GM23248 (cell line): ENCODE measurements around the gene CXCL10. TPM values are rescaled to one million over a fixed set of nuclear protein-coding genes. Genes with fewer than 3 reads are reported as not detected.

ENCODE experiments used
- DNase-seq: peaks from one replicate; pipeline ENCODE4 v3.0.0-alpha.2; 2015
- H2AFZ ChIP-seq: fragments of 200-600 bp; sonication (generic); 2 replicates; pipeline ENCODE4 v1.6.1; 2016; ENCODE audit warnings: antibody characterized with exemption
- H3F3A ChIP-seq: fragments of 200-600 bp; sonication (generic); 2 replicates; pipeline ENCODE4 v1.6.1; 2016; ENCODE audit warnings: mild to moderate bottlenecking, antibody characterized with exemption, mixed run types; ENCODE audit not compliant: insufficient read depth
- H3K27ac ChIP-seq: fragments of 200-600 bp; sonication (generic); 2 replicates; pipeline ENCODE4 v1.5.1; 2016; ENCODE audit warnings: mild to moderate bottlenecking
- H3K27me3 ChIP-seq: fragments of 200-600 bp; sonication (generic); replicated peaks from 2 replicates; pipeline ENCODE4 v1.6.1; 2016; ENCODE audit warnings: mild to moderate bottlenecking; ENCODE audit not compliant: insufficient read depth
- H3K36me3 ChIP-seq: fragments of 200-600 bp; sonication (generic); 2 replicates; pipeline ENCODE4 v1.6.1; 2016; ENCODE audit warnings: low read depth, mild to moderate bottlenecking
- H3K4me1 ChIP-seq: fragments of 200-600 bp; sonication (generic); 2 replicates; pipeline ENCODE4 v1.6.1; 2016; ENCODE audit warnings: mild to moderate bottlenecking; ENCODE audit not compliant: insufficient read depth
- H3K4me2 ChIP-seq: fragments of 200-600 bp; sonication (generic); one replicate; pipeline ENCODE4 v1.6.1; 2016; ENCODE audit warnings: mild to moderate bottlenecking; ENCODE audit not compliant: unreplicated experiment
- H3K4me3 ChIP-seq: fragments of 200-600 bp; sonication (generic); 2 replicates; pipeline ENCODE4 v1.5.1; 2016; ENCODE audit warnings: mild to moderate bottlenecking
- H3K79me2 ChIP-seq: fragments of 200-600 bp; sonication (generic); 2 replicates; pipeline ENCODE4 v1.6.1; 2016; ENCODE audit warnings: mild to moderate bottlenecking; ENCODE audit not compliant: insufficient read depth
- H3K9ac ChIP-seq: fragments of 200-600 bp; sonication (generic); 2 replicates; pipeline ENCODE4 v1.6.1; 2016; ENCODE audit warnings: mild to moderate bottlenecking
- H3K9me2 ChIP-seq: fragments of 200-600 bp; sonication (generic); 2 replicates; pipeline ENCODE4 v1.6.1; 2016; ENCODE audit warnings: mixed run types, mild to moderate bottlenecking, moderate library complexity; ENCODE audit not compliant: insufficient read depth
- H3K9me3 ChIP-seq: fragments of 200-600 bp; sonication (generic); one replicate; pipeline ENCODE4 v1.6.1; 2017; ENCODE audit warnings: low read depth
- H4K20me1 ChIP-seq: fragments of 200-600 bp; sonication (generic); 2 replicates; pipeline ENCODE4 v1.6.0; 2016; ENCODE audit not compliant: insufficient read depth
- EZH2 ChIP-seq: fragments of 200-600 bp; sonication (generic); IDR thresholded peaks from 2 replicates; pipeline ENCODE4 v1.6.1; 2018; ENCODE audit warnings: antibody characterized with exemption, mild to moderate bottlenecking; ENCODE audit not compliant: insufficient read depth, poor library complexity, severe bottlenecking
- EZH2phosphoT487 ChIP-seq: fragments of 200-600 bp; sonication (generic); IDR thresholded peaks from 2 replicates; pipeline ENCODE4 v1.6.1; 2018; ENCODE audit warnings: antibody characterized with exemption, moderate library complexity, mild to moderate bottlenecking, low read depth; ENCODE audit not compliant: insufficient read depth
- WGBS, 2 experiments: methylation state at CpG; one replicate each; pipeline ENCODE4 v1.1.6; 2015 to 2017; ENCODE audit warnings: low lambda C conversion rate in 2 of 2, low coverage in 1 of 2; ENCODE audit errors: missing lambda C conversion rate in 2 of 2; 5-methylcytosine and 5-hydroxymethylcytosine counted together
- in situ Hi-C: fragments of 300-500 bp; cut with MboI; formaldehyde crosslinking; loops from 2 replicates; pipeline ENCODE4 v1.15.0; 2020
- polyA plus RNA-seq: library from polyadenylated mRNA; unstranded; fragments of >200 nt; fragmentation: Nextera tagmentation; extraction: Ambion mirVana; gene quantifications from 2 replicates; pipeline ENCODE4 v1.2.1, GENCODE V29; 2016
- total RNA-seq: library from RNA; depleted of rRNA; stranded (reverse); fragments of >200 nt; shearing (Covaris generic); gene quantifications from 2 replicates; pipeline ENCODE4 v1.2.3, GENCODE V29; 2014

Gene CXCL10
- total and polyA plus RNA-seq, 2 experiments from 2014 or later: not detected

- H3K9me3 ChIP-seq: no peaks in the 10 kb centered on the region
- no peaks in the 10 kb centered on the region for H3K79me2 ChIP-seq
- DNase-seq: no peak
- no peak overlapping the region for H3K4me3 ChIP-seq
- H3K4me2 ChIP-seq: no peak overlapping the region
- no peak overlapping the region for H3K27ac ChIP-seq
- WGBS, 2 experiments: 21 to 33% methylated on average over 1 of the region's 1 CpG
- H2AFZ ChIP-seq: no peak overlapping the region
- in situ Hi-C loops: no loop called here
- no peaks in the 10 kb centered on the region for H3K4me1 ChIP-seq
- no peak overlapping the region for H3K9ac ChIP-seq
- no peaks in the 10 kb centered on the region for H3K9me2 ChIP-seq
- H3K36me3 ChIP-seq: no peaks in the 10 kb centered on the region
- TF ChIP-seq EZH2phosphoT487 (no peak), EZH2 (no peak)
- H3K27me3 ChIP-seq: peaks cover 24% of the 10 kb centered on the region
- H4K20me1 ChIP-seq: no peaks in the 10 kb centered on the region
- H3F3A ChIP-seq: no peaks in the 10 kb centered on the region
Measured at GRCh38 chr4:76061982-76062381, 38.7 kb upstream of the CXCL10 start.

DNA sequence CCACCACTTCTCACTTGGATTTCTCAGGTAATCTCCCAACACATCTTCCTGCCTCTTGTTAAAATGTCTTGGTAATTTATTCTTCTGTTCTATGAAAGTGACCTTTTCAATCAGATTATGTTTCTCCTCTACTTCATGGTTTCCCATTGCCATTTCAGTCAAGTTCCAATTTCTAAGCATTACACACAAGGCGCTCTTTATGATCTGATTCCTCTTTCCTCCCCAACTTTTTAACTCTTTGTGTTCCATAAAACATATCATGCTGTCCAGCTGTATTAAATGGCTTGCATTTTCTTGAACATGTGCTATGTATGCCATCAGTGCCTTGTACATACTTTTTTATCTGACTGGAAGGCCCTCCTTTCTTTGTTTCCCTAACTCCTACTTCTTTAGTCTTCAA lies 38.1 kb upstream of the CXCL10 start:
- H3K79me2 ChIP-seq: no peaks in the 10 kb centered on the region
- H2AFZ ChIP-seq: no peak overlapping the region
- DNase-seq: no peak
- no peaks in the 10 kb centered on the region for H3F3A ChIP-seq
- H3K4me2 ChIP-seq: no peak overlapping the region
- no peak overlapping the region for H3K27ac ChIP-seq
- H3K4me1 ChIP-seq: no peaks in the 10 kb centered on the region
- WGBS, 2 experiments: 13% methylated on average over 1 of the region's 1 CpG
- H4K20me1 ChIP-seq: no peaks in the 10 kb centered on the region
- no peak for TF ChIP-seq EZH2
- no peak for TF ChIP-seq EZH2phosphoT487
- peaks cover 27% of the 10 kb centered on the region for H3K27me3 ChIP-seq
- H3K9me2 ChIP-seq: no peaks in the 10 kb centered on the region
- no peaks in the 10 kb centered on the region for H3K9me3 ChIP-seq
- no peak overlapping the region for H3K4me3 ChIP-seq
- in situ Hi-C loops: no loop called here
- no peaks in the 10 kb centered on the region for H3K36me3 ChIP-seq
- no peak overlapping the region for H3K9ac ChIP-seq

- no peaks in the 10 kb centered on the region for H3K36me3 ChIP-seq
Measured at GRCh38 chr4:76060506-76060905, 37.2 kb upstream of the CXCL10 start.

DNA sequence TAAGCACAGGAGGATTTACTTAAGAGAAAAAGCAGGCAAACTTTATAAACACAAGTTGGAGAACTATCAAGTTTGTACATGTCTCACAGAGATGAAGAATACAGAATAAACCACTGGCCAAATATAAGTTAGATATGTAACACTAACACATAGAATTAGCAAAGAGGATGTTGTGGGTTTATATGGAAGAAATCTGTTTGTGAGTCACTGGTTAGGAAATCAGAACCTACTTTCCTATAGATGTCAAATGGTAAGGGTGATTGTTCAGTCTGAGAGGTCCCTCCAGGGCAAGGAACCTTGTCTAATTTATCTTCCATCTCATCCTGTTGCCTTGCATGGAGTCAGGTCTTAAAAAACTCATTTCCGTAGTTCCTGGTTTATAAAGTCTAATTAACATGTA lies 36.5 kb upstream of the CXCL10 start:
- no peak overlapping the region for H3K27ac ChIP-seq
- H3F3A ChIP-seq: no peaks in the 10 kb centered on the region
- no peak for TF ChIP-seq EZH2phosphoT487
- TF ChIP-seq EZH2: no peak
- no peaks in the 10 kb centered on the region for H3K79me2 ChIP-seq
- no peaks in the 10 kb centered on the region for H3K4me1 ChIP-seq
- in situ Hi-C loops: no loop called here
- H3K9me2 ChIP-seq: no peaks in the 10 kb centered on the region
- H3K9ac ChIP-seq: no peak overlapping the region
- H3K4me3 ChIP-seq: no peak overlapping the region
- H3K4me2 ChIP-seq: no peak overlapping the region
- no peaks in the 10 kb centered on the region for H4K20me1 ChIP-seq
- no peaks in the 10 kb centered on the region for H3K36me3 ChIP-seq
- H3K27me3 ChIP-seq: peaks cover 43% of the 10 kb centered on the region
- 81 to 90% methylated on average over 1 of the region's 1 CpG for WGBS, 2 experiments
- H2AFZ ChIP-seq: no peak overlapping the region
- no peaks in the 10 kb centered on the region for H3K9me3 ChIP-seq
- DNase-seq: no peak

More at GRCh38 chr4:76060506-76060905, 37.2 kb upstream of the CXCL10 start:
- no peaks in the 10 kb centered on the region for H3K4me1 ChIP-seq
- H3K9me3 ChIP-seq: no peaks in the 10 kb centered on the region
- H3K79me2 ChIP-seq: no peaks in the 10 kb centered on the region
- DNase-seq: no peak
- no peak overlapping the region for H3K27ac ChIP-seq
- H3K9ac ChIP-seq: no peak overlapping the region
- TF ChIP-seq EZH2 (no peak), EZH2phosphoT487 (no peak)
- H3K27me3 ChIP-seq: peaks cover 36% of the 10 kb centered on the region
- H3K4me3 ChIP-seq: no peak overlapping the region
- no peaks in the 10 kb centered on the region for H3K9me2 ChIP-seq
- no peak overlapping the region for H3K4me2 ChIP-seq
- no peaks in the 10 kb centered on the region for H4K20me1 ChIP-seq
- H2AFZ ChIP-seq: no peak overlapping the region
- no peaks in the 10 kb centered on the region for H3F3A ChIP-seq
- in situ Hi-C loops: no loop called here

- 62 to 63% methylated on average over 3 of the region's 3 CpGs for WGBS, 2 experiments
- Histone ChIP-seq H4K20me1 (no peaks in the 10 kb centered on the region), H3K4me3 (no peak overlapping the region), H3K9ac (no peak overlapping the region), H3K9me2 (no peaks in the 10 kb centered on the region), H3K4me2 (no peak overlapping the region), H3K27me3 (peaks cover 50% of the 10 kb centered on the region), H3K4me1 (no peaks in the 10 kb centered on the region), H3F3A (no peaks in the 10 kb centered on the region), H3K36me3 (no peaks in the 10 kb centered on the region), H3K27ac (no peak overlapping the region), H3K9me3 (no peaks in the 10 kb centered on the region), H2AFZ (no peak overlapping the region), H3K79me2 (no peaks in the 10 kb centered on the region)
- no peak for TF ChIP-seq EZH2phosphoT487
- no peak for TF ChIP-seq EZH2
- no peak for DNase-seq
- in situ Hi-C loops: no loop called here
Measured at GRCh38 chr4:76058888-76059426, 35.7 kb upstream of the CXCL10 start.
